NCI-H1694 (cell line): ENCODE results near the gene PLA2G10.
"Not testable (repeated sequence)": the region's sequence is repeated elsewhere in the genome, so short reads cannot be mapped to it uniquely, and the experiment has no call there.

Source experiments
- DNase-seq: peaks from one replicate; lab custom pipeline; 2025; lab: John Stamatoyannopoulos, UW

The PLA2G10 gene

GRCh38 chr16:14694129-14694528, at the start of gene PLA2G10:
Gene PLA2G10, minus strand, starts transcription at chr16:14694308. Its CDS starts 79 bp downstream, at chr16:14694229.
- not testable (repeated sequence) for DNase-seq

- DNase-seq, result not testable (repeated sequence)
Observed at GRCh38 chr16:14742273-14743128, 48.4 kb upstream of the PLA2G10 start, which contains the start of gene NPIPA2. Gene NPIPA2, plus strand, starts transcription at chr16:14742533. Its CDS starts 5,533 bp downstream, at chr16:14748066.

- DNase-seq, result not testable (repeated sequence)
Observed at GRCh38 chr16:14741794-14742193, 47.7 kb upstream of the PLA2G10 start.

GRCh38 chr16:14740832-14741385, 46.8 kb upstream of the PLA2G10 start:
- DNase-seq, result not testable (repeated sequence)

GRCh38 chr16:14733233-14733632, 39.1 kb upstream of the PLA2G10 start:
- DNase-seq, result not testable (repeated sequence)

- DNase-seq, result not testable (repeated sequence)
Observed at GRCh38 chr16:14703156-14704011, 9.3 kb upstream of the PLA2G10 start, which contains the start of gene NPIPA3. Gene NPIPA3, plus strand, starts transcription at chr16:14703411. Its CDS starts 5,533 bp downstream, at chr16:14708944.

GRCh38 chr16:14702672-14703071, 8.6 kb upstream of the PLA2G10 start:
- DNase-seq, result not testable (repeated sequence)

GRCh38 chr16:14701859-14702258, 7.8 kb upstream of the PLA2G10 start:
- not testable (repeated sequence) for DNase-seq

- not testable (repeated sequence) for DNase-seq
Observed at GRCh38 chr16:14685870-14686793, 8.0 kb downstream of the PLA2G10 start.

GRCh38 chr16:14682121-14682520, 12.0 kb downstream of the PLA2G10 start:
- DNase-seq, result no peak

GRCh38 chr16:14681115-14681514, 13.0 kb downstream of the PLA2G10 start:
- DNase-seq, result no peak

- not testable (repeated sequence) for DNase-seq
Observed at GRCh38 chr16:14680396-14680795, 13.7 kb downstream of the PLA2G10 start.

- DNase-seq, result no peak
Observed at GRCh38 chr16:14678748-14679497, 15.2 kb downstream of the PLA2G10 start.

- DNase-seq, result no peak
Observed at GRCh38 chr16:14677627-14678026, 16.5 kb downstream of the PLA2G10 start.

- no peak for DNase-seq
Observed at GRCh38 chr16:14676633-14677032, 17.5 kb downstream of the PLA2G10 start.

- no peak for DNase-seq
Observed at GRCh38 chr16:14672403-14672971, 21.6 kb downstream of the PLA2G10 start.

- DNase-seq, result no peak
Observed at GRCh38 chr16:14669776-14670175, 24.3 kb downstream of the PLA2G10 start.

- no peak for DNase-seq
Observed at GRCh38 chr16:14668556-14669223, 25.4 kb downstream of the PLA2G10 start.
